Measurements from ENCODE around the gene NGF.
A peak's percentile ranks its signal among the peaks of the same experiment; 100 is the strongest.

Gene NGF

GRCh38 chr1:115280064-115280463, 58.0 kb downstream of the NGF start:
- DNase-seq (ENCODE audit: low read depth) = peak; percentile 78

- no peak for DNase-seq (ENCODE audit: low read depth)
Observed at GRCh38 chr1:115278211-115278610, 59.8 kb downstream of the NGF start.

- peak; percentile 72 for DNase-seq (ENCODE audit: low read depth)
Observed at GRCh38 chr1:115277276-115277675, 60.8 kb downstream of the NGF start.

- DNase-seq (ENCODE audit: low read depth) = no peak
Observed at GRCh38 chr1:115275216-115275615, 62.8 kb downstream of the NGF start.

DNA sequence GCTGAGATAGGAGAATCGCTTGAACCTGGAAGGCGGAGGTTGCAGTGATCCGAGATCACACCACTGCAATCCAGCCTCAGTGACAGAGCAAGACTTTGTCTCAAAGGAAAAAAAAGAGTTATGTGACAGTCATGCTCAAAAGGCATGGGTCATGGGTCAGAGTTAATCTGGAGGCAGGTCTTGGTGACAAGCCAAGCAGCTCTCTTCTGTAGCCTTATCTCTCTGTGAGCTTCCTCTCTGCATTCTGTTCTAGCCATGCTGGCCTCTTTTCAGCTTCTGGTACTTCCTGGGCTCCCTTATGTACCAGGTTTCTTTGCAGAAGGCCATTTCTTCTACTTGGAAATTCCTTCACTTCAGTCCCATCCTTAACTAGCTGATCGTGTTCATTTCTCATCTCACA, 63.6 kb downstream of the NGF start:
- DNase-seq (ENCODE audit: low read depth) = no peak

- DNase-seq (ENCODE audit: low read depth) = no peak
Observed at GRCh38 chr1:115266729-115267421, 71.2 kb downstream of the NGF start.

DNA sequence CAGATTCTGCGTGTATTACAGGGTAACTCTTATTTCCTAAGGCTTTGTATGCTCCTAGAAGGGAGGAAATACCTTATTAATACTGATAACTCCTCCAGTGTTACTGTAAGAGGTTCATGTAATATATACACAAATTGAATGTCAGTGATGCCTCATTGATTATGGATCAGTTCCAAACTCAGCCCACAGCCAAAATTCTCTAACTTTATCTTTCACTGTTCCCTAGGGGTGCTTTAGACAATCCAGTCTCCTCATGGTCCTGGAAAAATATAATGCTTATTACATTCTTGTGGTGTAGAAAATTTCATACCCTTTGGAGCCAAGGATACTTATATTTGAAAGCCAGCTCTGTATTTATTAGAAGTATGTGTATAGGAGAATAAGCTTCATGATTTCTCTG, 73.0 kb downstream of the NGF start:
- DNase-seq (ENCODE audit: low read depth) = no peak

DNA sequence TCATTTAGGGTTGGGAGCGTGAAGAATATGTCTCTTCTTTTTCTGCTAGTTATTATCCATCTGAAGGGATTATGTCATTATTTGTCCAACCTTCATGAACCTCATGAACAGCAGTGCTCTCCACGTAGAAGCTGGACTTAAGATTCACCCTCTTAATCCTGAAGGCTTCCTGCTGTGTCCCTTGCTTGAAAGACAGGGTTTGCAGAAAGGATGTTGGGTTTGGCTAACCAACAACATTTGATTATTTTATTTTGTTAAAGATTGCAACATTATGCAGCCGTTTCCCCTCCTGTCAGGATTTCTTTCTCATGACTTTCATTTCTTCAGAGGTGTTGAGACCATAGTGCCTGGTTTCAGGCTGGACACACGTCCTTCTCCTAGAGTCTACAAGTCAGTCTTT, 75.2 kb downstream of the NGF start:
- DNase-seq (ENCODE audit: low read depth) = no peak

- no peak for DNase-seq (ENCODE audit: low read depth)
Observed at GRCh38 chr1:115261496-115261895, 76.6 kb downstream of the NGF start.

DNA sequence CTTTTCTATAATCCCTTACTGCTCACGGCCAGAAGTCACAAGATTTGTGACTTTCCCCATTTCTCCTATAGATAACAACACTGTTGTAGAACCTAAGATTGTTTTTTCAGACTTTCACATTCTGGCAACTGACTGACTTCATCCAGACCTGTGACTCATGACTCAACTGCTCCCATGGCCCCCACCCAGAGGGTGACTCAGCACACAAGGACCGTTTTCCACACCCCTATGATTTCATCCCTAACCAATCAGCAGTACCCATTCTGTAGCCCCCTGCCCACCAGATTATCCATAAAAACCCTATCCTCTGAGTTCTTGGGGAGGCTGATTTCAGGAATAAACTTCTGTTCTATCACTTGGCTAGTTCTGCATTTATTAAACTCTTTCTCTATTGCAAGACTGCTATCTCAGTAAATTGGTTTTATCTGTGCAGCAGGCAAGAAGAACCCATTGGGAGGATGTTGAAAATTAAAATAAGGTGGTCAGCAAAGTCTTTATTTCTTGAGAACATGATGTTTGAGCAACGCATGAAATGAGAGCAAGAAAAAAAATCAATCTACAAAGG, 79.7 kb downstream of the NGF start:
- DNase-seq (ENCODE audit: low read depth) = peak; percentile 33

GRCh38 chr1:115257591-115257990, 80.5 kb downstream of the NGF start:
- no peak for DNase-seq (ENCODE audit: low read depth)

DNA sequence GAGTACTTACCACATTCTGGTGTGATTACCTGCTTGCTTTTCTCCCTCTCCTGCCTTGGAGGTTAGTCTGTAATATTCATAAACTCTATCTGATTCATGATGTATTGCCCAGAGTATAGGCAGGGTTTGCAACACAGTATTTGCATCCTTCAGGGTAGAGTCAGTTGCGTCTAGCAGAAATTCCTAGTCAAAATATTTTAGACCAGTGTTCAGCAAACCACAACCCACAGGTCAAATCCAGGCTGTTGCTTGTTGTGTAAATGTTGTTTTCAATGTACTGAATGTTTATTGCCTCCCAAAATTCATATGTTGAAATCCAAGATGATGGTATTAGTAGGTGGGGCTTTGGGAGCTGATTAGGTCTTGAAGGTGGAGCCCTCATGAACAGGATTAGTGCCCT, 82.9 kb downstream of the NGF start:
- DNase-seq (ENCODE audit: low read depth) = peak; percentile 48

DNA sequence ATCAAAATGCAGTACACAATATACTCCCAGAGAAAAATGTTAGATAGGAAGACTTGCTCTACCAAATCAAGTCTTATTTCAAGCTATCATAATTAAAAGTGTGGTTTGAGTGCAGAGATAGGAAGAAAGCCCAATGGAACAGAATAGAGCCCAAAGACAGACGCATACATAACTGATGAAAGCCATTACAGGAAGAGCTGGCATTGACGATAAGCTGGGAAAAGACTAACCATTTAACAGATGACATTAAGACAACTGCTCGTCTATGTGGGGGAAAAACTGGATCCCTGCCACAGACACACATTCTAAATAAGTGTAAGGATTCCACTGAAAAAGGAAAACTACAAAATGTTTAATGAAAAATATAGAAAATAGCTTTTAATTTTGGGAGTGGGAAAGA, 85.5 kb downstream of the NGF start:
- no peak for DNase-seq (ENCODE audit: low read depth)

DNA sequence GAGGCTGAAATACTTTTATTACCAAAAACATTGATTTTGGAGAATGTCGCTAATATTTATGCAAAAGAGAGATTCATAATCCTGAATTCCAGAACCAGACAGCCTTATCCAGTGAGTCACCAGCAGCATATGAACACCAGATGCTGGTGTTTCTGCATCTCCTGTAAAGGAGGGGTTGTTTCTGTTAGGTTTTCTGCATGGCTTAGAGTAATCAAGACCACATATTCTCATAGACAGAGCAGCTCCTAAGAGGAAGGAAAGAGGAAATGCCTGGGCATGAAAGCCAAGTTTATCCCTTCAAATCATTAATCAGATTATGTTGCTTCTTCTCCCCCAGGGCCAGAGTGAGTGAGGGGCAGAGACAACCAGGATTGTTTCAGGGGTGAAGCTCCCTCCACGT, 86.2 kb downstream of the NGF start:
- peak; percentile 83 for DNase-seq (ENCODE audit: low read depth)

GRCh38 chr1:115251340-115251748, 86.7 kb downstream of the NGF start:
- DNase-seq (ENCODE audit: low read depth) = no peak

DNA sequence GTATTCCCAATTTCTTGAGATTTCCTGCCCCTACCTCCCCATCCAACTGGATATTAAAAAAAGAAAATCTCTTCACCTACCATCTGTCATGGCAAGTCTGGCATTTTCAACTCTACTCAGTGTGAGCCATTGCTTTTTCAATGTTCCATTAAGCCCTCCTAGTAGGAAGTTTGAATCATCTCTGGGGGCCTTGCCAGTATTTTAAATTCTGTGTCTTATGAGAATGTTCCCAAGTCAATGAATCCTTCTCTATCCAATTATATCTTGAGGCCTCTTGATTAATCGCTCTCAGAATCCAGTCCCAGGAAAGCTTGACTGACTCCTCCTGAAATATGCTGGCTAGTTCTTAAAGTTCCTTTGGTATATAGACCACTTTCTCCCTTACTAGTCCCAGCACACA, 91.5 kb downstream of the NGF start:
- DNase-seq (ENCODE audit: low read depth) = no peak

DNA sequence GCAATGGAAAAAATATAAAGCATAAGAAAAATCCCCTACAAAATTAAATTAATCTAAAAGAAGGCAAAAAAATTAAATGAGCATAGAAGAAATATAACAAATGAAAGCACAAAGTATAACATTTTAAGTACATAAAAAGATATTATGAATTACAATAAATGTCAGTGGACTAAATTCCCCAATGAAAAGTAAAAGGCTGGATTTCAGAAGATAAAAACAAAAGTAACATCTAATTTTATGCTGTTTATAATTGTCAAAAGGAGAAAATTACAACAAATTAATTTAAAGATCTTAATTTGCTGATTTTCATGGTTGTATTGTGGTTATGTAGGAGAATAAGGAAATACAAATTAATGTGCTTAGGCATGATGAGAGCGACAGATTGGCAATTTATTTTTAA, 92.8 kb downstream of the NGF start:
- no peak for DNase-seq (ENCODE audit: low read depth)

DNA sequence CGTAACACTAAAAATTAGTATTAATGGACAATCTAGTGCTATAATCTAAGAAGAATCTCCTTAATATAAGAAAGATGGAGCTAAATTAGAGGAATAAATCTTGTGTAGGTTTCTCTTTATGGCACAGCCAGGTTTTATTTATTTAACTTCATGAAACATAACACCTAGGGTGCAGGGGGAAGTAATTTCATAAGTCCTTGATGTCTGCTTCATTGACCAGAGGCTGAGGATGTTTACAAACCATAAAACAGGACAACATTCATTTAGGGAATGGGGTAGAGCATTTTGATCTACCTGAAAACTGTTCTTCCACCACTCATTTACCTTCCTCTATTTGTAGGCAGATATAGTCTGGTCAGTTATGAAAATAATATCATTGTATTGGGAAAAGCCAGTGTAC, 95.5 kb downstream of the NGF start:
- no peak for DNase-seq (ENCODE audit: low read depth)

GRCh38 chr1:115241309-115241708, 96.7 kb downstream of the NGF start:
- no peak for DNase-seq (ENCODE audit: low read depth)

DNA sequence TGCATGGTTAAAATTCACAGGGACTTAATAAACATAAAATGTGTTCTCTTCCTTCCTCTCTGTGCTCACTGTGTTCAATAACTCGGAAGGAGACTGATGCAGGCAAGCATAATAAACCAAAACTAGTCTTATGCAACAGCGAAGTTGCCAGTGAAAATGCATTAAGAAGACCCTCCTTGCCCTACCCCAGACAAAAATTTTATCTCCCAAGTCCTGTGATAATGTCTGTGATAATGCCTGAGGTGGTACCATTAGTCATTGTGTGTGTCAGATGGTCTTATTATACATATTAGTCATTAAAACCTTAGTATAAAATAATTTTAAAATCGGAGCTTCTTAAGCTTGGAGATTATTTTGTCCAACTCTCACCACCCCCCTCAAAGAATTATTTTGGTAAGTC, 97.8 kb downstream of the NGF start:
- no peak for DNase-seq (ENCODE audit: low read depth)

GRCh38 chr1:115239426-115239825, 98.6 kb downstream of the NGF start:
- peak; percentile 78 for DNase-seq (ENCODE audit: low read depth)

- DNase-seq (ENCODE audit: low read depth) = no peak
Observed at GRCh38 chr1:115239148-115239422, 99.0 kb downstream of the NGF start.

DNA sequence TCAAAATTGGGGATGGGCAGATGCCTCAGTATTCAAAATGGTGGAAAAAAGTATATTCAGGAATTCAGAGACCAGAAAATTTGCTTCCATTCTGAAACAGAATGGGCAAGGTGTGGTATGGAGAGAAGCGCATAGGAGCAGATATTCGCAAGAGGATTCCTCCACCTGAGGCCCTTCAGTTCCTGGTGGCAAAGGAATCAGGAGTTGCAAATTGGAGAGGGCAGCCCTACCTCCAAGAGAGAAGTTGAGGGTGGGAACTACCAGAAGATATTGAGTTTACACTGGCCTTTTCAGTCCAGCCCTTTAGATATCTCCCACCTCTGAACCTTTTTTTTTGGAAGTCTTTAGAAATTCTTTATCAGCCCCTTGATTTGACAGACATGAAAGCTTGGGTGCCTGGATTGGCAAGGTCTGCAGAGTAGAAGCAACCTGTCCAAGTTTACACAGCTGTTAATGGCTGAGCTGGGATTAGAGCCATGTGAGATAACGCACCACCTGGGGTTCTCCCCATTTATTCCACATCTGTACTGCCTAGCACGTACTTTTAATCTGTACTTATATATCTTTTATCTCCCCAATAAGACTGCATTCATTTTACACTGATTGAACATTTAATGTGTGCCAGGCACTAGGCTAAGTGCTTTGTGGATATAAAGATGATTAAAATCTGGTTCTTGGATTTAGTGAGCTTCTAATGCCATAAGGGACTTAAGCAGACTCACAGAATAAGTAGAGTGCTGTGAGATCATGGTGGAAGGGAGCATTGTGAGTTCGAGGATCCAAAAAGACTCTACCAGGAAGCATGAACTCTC, 99.5 kb downstream of the NGF start:
- DNase-seq (ENCODE audit: low read depth) = no peak

DNA sequence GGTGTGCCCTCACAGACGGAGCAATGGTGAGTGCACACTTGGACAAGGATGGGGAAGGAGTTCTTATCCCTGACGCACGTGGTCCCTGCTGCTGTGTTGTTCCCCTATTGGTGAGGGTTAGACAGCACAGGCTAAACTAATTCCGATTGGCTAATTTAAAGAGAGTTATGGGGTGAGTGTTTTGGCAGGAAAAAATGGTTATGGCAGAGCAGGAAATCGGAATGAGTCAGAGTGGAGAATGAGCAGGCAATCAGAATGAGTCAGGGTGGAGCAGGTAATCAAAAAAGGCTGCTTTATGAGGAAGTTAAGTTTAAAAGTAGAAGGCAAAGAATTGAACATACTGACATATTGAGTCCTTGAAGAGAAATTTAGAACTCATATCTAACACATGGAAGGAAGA, 100.5 kb downstream of the NGF start:
- no peak for DNase-seq (ENCODE audit: low read depth)
